Brain microvascular endothelial cell (primary cell): ENCODE measurements around the gene GRIK4.

Source experiments
- DNase-seq: peaks from one replicate; pipeline ENCODE4 v3.0.0-alpha.2; 2020
- H3K27ac ChIP-seq: fragments of 250-450 bp; sonication (Bioruptor Pico); 2 replicates; pipeline ENCODE4 v1.5.1; 2020; ENCODE audit warnings: mild to moderate bottlenecking, moderate library complexity
- H3K27me3 ChIP-seq: fragments of 250-450 bp; sonication (Bioruptor Pico); replicated peaks from 2 replicates; pipeline ENCODE4 v1.5.1; 2020; ENCODE audit warnings: mild to moderate bottlenecking
- H3K36me3 ChIP-seq: fragments of 250-450 bp; sonication (Bioruptor Pico); replicated peaks from 2 replicates; pipeline ENCODE4 v1.5.1; 2020; ENCODE audit warnings: mild to moderate bottlenecking
- H3K4me3 ChIP-seq: 2 replicates; pipeline ENCODE4 v1.5.1; 2011; ENCODE audit warnings: low read depth, mild to moderate bottlenecking, control low read depth, low read length, moderate library complexity
- in situ Hi-C: cut with HindIII; loops from 2 replicates; pipeline ENCODE4 v1.10.0; 2017; ENCODE audit warnings: low sequenced_read_pairs, low pct_ligation_motif_present
- TF ChIP-seq, protein P1 (sequence below): IDR thresholded peaks from 2 replicates; pipeline ENCODE4 v1.5.1; 2011; ENCODE audit warnings: low read depth, mild to moderate bottlenecking, moderate library complexity, low read length, control low read depth, inconsistent platforms; ENCODE audit errors: missing control alignments

Gene GRIK4

DNA sequence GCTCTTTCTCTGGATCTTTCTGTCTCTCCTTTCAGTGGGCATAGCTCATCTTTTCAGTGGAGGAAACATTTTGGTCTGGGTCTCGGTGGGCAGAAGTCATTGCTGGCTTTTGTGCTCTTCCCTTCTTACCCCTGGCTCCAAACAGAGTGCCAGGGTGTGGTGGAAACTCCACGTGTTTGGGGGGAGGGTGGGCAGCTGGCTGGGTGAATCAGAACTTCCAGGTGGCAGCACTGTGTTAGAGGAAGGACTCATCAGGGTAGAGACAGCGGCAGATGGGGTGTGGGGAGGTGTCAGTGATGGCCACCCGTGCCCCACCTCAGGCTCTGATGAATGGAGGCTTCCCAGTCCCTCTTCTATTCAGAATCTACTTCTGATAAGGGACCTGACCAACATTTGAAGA, 114.0 kb downstream of the GRIK4 start:
- Histone ChIP-seq H3K27me3 (no peaks in the 10 kb centered on the region), H3K27ac (no peak overlapping the region), H3K36me3 (no peaks in the 10 kb centered on the region), H3K4me3 (no peak overlapping the region)
- TF ChIP-seq, protein P1, sequence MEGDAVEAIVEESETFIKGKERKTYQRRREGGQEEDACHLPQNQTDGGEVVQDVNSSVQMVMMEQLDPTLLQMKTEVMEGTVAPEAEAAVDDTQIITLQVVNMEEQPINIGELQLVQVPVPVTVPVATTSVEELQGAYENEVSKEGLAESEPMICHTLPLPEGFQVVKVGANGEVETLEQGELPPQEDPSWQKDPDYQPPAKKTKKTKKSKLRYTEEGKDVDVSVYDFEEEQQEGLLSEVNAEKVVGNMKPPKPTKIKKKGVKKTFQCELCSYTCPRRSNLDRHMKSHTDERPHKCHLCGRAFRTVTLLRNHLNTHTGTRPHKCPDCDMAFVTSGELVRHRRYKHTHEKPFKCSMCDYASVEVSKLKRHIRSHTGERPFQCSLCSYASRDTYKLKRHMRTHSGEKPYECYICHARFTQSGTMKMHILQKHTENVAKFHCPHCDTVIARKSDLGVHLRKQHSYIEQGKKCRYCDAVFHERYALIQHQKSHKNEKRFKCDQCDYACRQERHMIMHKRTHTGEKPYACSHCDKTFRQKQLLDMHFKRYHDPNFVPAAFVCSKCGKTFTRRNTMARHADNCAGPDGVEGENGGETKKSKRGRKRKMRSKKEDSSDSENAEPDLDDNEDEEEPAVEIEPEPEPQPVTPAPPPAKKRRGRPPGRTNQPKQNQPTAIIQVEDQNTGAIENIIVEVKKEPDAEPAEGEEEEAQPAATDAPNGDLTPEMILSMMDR, result no peak
- DNase-seq, result no peak
- in situ Hi-C loops, result no loop called here

DNA sequence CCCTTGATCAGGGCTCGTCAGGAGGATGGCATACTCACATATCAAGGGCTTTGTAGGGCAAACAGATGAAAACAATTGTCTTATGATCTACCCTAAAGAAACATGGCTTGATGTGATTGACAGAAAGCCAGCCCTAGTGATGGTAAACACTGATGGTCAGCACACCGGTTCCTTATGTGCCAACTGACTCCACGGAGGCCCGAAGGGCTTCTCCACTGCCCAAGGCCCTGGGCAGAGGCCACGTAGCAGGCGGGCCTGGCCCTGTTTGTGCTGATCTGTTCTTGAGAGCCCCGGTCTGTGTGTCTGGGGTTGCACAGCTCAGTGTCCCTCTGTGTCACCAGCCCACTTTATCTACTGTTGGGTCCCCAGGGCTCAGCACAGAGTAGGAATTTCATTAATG, 115.2 kb downstream of the GRIK4 start:
- Histone ChIP-seq H3K4me3 (no peak overlapping the region), H3K27ac (no peak overlapping the region), H3K27me3 (no peaks in the 10 kb centered on the region), H3K36me3 (no peaks in the 10 kb centered on the region)
- in situ Hi-C loops, result no loop called here
- no peak for DNase-seq
- TF ChIP-seq, protein P1, result no peak

DNA sequence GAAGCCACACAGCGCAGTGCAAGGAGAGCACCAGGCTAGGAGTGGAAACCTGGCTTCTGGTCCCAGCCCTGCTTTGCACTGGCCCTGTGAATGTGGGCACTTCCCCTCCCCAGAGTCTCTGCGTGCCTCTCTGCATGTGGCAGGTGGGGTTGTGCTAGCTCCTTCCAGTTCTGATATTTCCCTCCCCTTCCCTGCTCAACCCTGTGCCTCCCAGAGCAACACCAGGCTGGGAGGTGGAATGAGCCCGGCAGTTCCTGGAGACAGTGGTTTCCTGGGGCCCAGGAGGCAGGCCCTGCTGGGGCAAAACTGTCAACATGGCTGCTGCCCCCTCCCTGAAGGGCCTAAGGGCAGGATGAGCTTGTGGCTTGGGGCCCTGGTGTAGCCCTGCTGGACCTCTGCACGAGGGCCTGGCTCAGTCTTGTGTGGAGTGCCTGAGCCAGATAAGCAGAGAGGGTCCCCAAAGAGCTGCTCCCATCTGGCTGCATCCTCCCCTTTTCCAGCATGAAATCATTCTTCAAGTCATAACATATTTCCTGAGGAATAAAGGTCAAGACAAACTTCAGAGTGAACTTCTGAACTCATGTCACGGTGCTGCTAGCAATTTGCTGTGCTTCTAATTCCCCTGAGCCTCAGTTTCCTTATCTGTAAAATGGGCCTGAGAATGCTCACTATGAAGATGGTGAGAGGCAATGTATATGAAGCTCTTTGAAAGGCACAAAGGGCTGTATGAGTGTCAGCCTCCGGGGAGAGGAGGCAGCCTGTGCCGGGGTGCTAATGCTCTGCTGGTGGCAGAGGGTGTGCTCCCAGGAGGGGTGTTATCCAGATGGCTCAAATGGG, 116.0 kb downstream of the GRIK4 start:
- no peaks in the 10 kb centered on the region for H3K36me3 ChIP-seq
- no peak for DNase-seq
- TF ChIP-seq, protein P1, result no peak
- in situ Hi-C loops, result no loop called here
- no peak overlapping the region for H3K4me3 ChIP-seq
- no peak overlapping the region for H3K27ac ChIP-seq
- no peaks in the 10 kb centered on the region for H3K27me3 ChIP-seq

DNA sequence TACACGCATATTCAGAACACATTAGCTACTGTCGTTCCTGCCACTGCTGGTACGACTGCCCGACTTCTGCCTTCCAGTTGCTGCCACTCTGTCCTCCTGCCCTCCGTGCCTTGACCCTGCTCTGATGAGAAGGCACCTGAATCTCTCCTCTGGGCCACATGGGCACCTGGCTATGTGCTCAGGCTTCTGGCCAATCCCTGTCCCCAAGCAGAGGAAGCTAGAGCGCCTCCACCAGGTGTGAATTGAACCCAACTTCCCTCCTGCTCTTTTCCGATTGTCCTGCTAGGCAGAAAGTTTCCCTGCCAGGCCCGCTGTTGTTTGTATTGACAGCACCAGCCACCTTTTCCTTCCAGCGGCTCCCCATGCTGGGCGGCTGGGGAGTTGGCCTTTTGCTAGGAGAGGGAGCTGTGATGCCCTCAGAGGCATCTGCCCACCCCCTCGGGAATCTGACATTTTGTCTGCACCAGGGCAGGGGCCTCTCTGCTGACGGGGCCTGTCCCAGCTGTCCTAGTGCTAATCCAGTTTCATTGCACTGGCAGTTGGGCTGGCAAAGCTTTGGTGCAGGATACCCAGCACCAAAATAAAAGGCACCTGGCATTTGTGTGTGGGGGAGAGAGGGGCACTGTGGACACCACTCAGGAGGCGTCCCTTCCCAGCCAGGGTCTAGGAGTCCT, 118.0 kb downstream of the GRIK4 start:
- no peaks in the 10 kb centered on the region for H3K27me3 ChIP-seq
- H3K27ac ChIP-seq, result no peak overlapping the region
- in situ Hi-C loops, result no loop called here
- DNase-seq, result no peak
- TF ChIP-seq, protein P1, result no peak
- H3K36me3 ChIP-seq, result no peaks in the 10 kb centered on the region
- no peak overlapping the region for H3K4me3 ChIP-seq

DNA sequence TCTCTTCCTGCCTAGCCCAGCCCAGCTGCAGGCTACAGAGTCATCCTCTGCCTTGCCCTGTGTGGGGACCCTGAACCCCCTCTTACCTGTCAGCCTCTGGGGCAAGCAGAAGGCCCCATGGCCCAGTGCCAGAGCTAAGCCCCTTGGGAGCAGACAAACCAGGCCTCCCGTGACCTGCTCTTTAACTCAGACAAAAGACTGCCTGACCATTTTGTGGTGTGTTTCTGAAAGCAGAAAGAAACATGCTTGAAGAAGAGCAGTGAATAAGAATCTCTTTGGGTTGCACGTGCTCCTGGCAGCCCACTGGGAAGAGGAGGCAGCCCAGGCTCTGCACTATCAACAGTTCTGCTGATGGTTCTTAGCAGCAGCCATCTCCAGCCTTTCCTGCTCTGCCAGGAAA, 118.6 kb downstream of the GRIK4 start:
- no peaks in the 10 kb centered on the region for H3K27me3 ChIP-seq
- TF ChIP-seq, protein P1, result no peak
- H3K27ac ChIP-seq, result no peak overlapping the region
- in situ Hi-C loops, result no loop called here
- no peak for DNase-seq
- no peak overlapping the region for H3K4me3 ChIP-seq
- no peaks in the 10 kb centered on the region for H3K36me3 ChIP-seq
